ENCODE results near the gene SSR1.

GRCh38 chr6:7335519-7335918 lies 22.5 kb upstream of the SSR1 start:
- TF ChIP-seq CTCF (IDR thresholded peaks at IDR 0.05; ENCODE audit: low read depth, low read length, poor library complexity, severe bottlenecking) (no peak), EZH2phosphoT487 (IDR thresholded peaks at IDR 0.05; ENCODE audit: borderline replicate concordance, low read length) (no peak)

All from DOHH2 (cell line).